Neural cell (in vitro differentiated cells): ENCODE data around the gene ADAMTSL2. TPM values are rescaled to one million over a fixed set of nuclear protein-coding genes. Genes with fewer than 3 reads are reported as not detected.

Source experiments
- H2AFZ ChIP-seq: fragments of 200-600, 300-800 bp; sonication (generic), shearing (Covaris generic); 2 replicates; pipeline ENCODE4 v1.6.0; 2014; ENCODE audit warnings: low read depth, mild to moderate bottlenecking, antibody characterized with exemption, low read length, moderate library complexity
- H3F3A ChIP-seq: fragments of 200-600 bp; shearing (Covaris generic); 2 replicates; pipeline ENCODE4 v1.6.1; 2016; ENCODE audit warnings: mild to moderate bottlenecking, moderate library complexity, mixed read lengths, antibody characterized with exemption, low read length; ENCODE audit not compliant: insufficient read depth, poor library complexity, severe bottlenecking
- H3K27ac ChIP-seq: fragments of 200-600, 300-800 bp; sonication (generic), shearing (Covaris generic); 2 replicates; pipeline ENCODE4 v1.5.1; 2014; ENCODE audit warnings: mild to moderate bottlenecking, low read length, moderate library complexity
- H3K27me3 ChIP-seq: fragments of 300-800, 200-600 bp; sonication (generic), shearing (Covaris generic); 2 replicates; pipeline ENCODE4 v1.6.0; 2014; ENCODE audit warnings: mild to moderate bottlenecking, low read depth, low read length, moderate library complexity; ENCODE audit not compliant: insufficient read depth
- H3K36me3 ChIP-seq: fragments of 300-800, 200-600 bp; sonication (generic), shearing (Covaris generic); 2 replicates; pipeline ENCODE4 v1.5.1; 2014; ENCODE audit warnings: mild to moderate bottlenecking, antibody characterized with exemption, low read length, moderate library complexity; ENCODE audit not compliant: insufficient read depth
- H3K4me2 ChIP-seq: fragments of 300-800, 200-600 bp; sonication (generic), shearing (Covaris generic); 2 replicates; pipeline ENCODE4 v1.6.0; 2014; ENCODE audit warnings: mild to moderate bottlenecking, low read length
- H3K4me3 ChIP-seq: fragments of 300-800, 200-600 bp; sonication (generic), shearing (Covaris generic); 2 replicates; pipeline ENCODE4 v1.5.1; 2014; ENCODE audit warnings: mild to moderate bottlenecking, low read length, moderate library complexity
- H3K79me2 ChIP-seq: fragments of 200-600 bp; shearing (Covaris generic); replicated peaks from 2 replicates; pipeline ENCODE4 v1.6.0; 2014; ENCODE audit warnings: mild to moderate bottlenecking, low read length, moderate library complexity; ENCODE audit not compliant: insufficient read depth
- H3K9ac ChIP-seq: fragments of 300-800, 200-600 bp; sonication (generic), shearing (Covaris generic); 2 replicates; pipeline ENCODE4 v1.6.1; 2016; ENCODE audit warnings: mild to moderate bottlenecking, low read length, mixed read lengths
- H3K9me2 ChIP-seq: fragments of 200-600 bp; shearing (Covaris generic); 2 replicates; pipeline ENCODE4 v1.6.1; 2016; ENCODE audit warnings: mild to moderate bottlenecking, low read length, mixed read lengths; ENCODE audit not compliant: insufficient read depth
- H3K9me3 ChIP-seq: fragments of 200-600, 300-800 bp; sonication (generic), shearing (Covaris generic); 2 replicates; pipeline ENCODE4 v1.6.1; 2016; ENCODE audit warnings: mild to moderate bottlenecking, mixed run types, low read length, moderate library complexity, mixed read lengths
- H4K20me1 ChIP-seq: fragments of 200-600 bp; shearing (Covaris generic); 2 replicates; pipeline ENCODE4 v1.6.1; 2016; ENCODE audit warnings: mild to moderate bottlenecking, mixed run types; ENCODE audit not compliant: insufficient read depth
- CTCF ChIP-seq: fragments of 450-650 bp; IDR thresholded peaks from 2 replicates; pipeline ENCODE4 v1.5.1; 2014; ENCODE audit warnings: antibody characterized with exemption, mild to moderate bottlenecking, moderate library complexity; ENCODE audit not compliant: poor library complexity, severe bottlenecking
- EP300 ChIP-seq: fragments of 450-650 bp; conservative IDR thresholded peaks from 2 replicates; pipeline ENCODE4 v1.6.1; 2014; ENCODE audit warnings: antibody characterized with exemption, mild to moderate bottlenecking, moderate library complexity; ENCODE audit not compliant: poor library complexity, severe bottlenecking
- EZH2 ChIP-seq: fragments of 200-600, 300-800 bp; shearing (Covaris generic), sonication (generic); IDR thresholded peaks from 2 replicates; pipeline ENCODE4 v1.6.1; 2014; ENCODE audit warnings: antibody characterized with exemption, low read length, borderline replicate concordance, mild to moderate bottlenecking; ENCODE audit not compliant: insufficient read depth, poor library complexity, severe bottlenecking
- MXI1 ChIP-seq: fragments of 450-650 bp; conservative IDR thresholded peaks from 2 replicates; pipeline ENCODE4 v1.6.1; 2014; ENCODE audit warnings: antibody characterized with exemption, mild to moderate bottlenecking; ENCODE audit not compliant: poor library complexity, severe bottlenecking
- POLR2AphosphoS5 ChIP-seq: IDR thresholded peaks from 2 replicates; pipeline ENCODE4 v1.6.1; 2012
- RAD21 ChIP-seq: fragments of 450-650 bp; conservative IDR thresholded peaks from 2 replicates; pipeline ENCODE4 v1.6.1; 2014; ENCODE audit warnings: antibody characterized with exemption, mild to moderate bottlenecking, moderate library complexity
- REST ChIP-seq: IDR thresholded peaks from 2 replicates; pipeline ENCODE4 v1.6.1; 2012; ENCODE audit warnings: borderline replicate concordance
- SMC3 ChIP-seq: fragments of 450-650 bp; conservative IDR thresholded peaks from 2 replicates; pipeline ENCODE4 v1.6.1; 2014; ENCODE audit warnings: antibody characterized with exemption, mild to moderate bottlenecking, moderate library complexity; ENCODE audit not compliant: poor library complexity
- TAF1 ChIP-seq: IDR thresholded peaks from 2 replicates; pipeline ENCODE4 v1.6.1; 2012; ENCODE audit warnings: low read depth
- polyA plus RNA-seq: library from polyadenylated mRNA; depleted of rRNA; stranded (reverse); fragments of >200 nt; gene quantifications from 2 replicates; pipeline ENCODE4 v1.2.3, GENCODE V29; 2014

ADAMTSL2 gene
- polyA plus RNA-seq, 1 donor from 2014 or later = 0.85 TPM

- H3K9me3 ChIP-seq = no peaks in the 10 kb centered on the region
- H3K36me3 ChIP-seq = no peaks in the 10 kb centered on the region
- no peaks in the 10 kb centered on the region for H3F3A ChIP-seq
- TF ChIP-seq RAD21 (no peak), MXI1 (no peak), EP300 (no peak), REST (no peak), CTCF (no peak), POLR2AphosphoS5 (no peak), EZH2 (no peak), TAF1 (no peak), SMC3 (no peak)
- no peak overlapping the region for H2AFZ ChIP-seq
- H4K20me1 ChIP-seq = no peaks in the 10 kb centered on the region
- H3K4me3 ChIP-seq = no peak overlapping the region
- H3K27me3 ChIP-seq = no peaks in the 10 kb centered on the region
- H3K9me2 ChIP-seq = no peaks in the 10 kb centered on the region
- H3K9ac ChIP-seq = no peak overlapping the region
- no peaks in the 10 kb centered on the region for H3K79me2 ChIP-seq
- H3K27ac ChIP-seq = no peak overlapping the region
- no peak overlapping the region for H3K4me2 ChIP-seq
These were observed 28.4 kb upstream of the ADAMTSL2 start for GRCh38 chr9:133505901-133506652.

GRCh38 chr9:133506653-133507038 lies 27.9 kb upstream of the ADAMTSL2 start:
- Histone ChIP-seq H2AFZ (no peak overlapping the region), H3K9ac (no peak overlapping the region), H3K4me3 (no peak overlapping the region), H3K27ac (no peak overlapping the region), H3F3A (no peaks in the 10 kb centered on the region), H3K9me3 (no peaks in the 10 kb centered on the region), H3K9me2 (no peaks in the 10 kb centered on the region), H3K79me2 (no peaks in the 10 kb centered on the region), H3K4me2 (no peak overlapping the region), H3K27me3 (no peaks in the 10 kb centered on the region), H4K20me1 (no peaks in the 10 kb centered on the region), H3K36me3 (no peaks in the 10 kb centered on the region)
- TF ChIP-seq SMC3 (no peak), POLR2AphosphoS5 (no peak), TAF1 (no peak), EZH2 (no peak), RAD21 (no peak), EP300 (no peak), CTCF (no peak), MXI1 (no peak), REST (no peak)
